ENCODE measurements around the gene KCNA3. TPM values are rescaled to one million over a fixed set of nuclear protein-coding genes. Genes with fewer than 3 reads are reported as not detected.

Gene KCNA3
- polyA plus RNA-seq (2012; rRNA removed), result 0.02 TPM in 1 of 2 replicates, not detected in the other
- 0.01 and 0.08 TPM in 2 replicates for polyA plus RNA-seq (2012; cell fraction: cytosol; rRNA removed)
- polyA plus RNA-seq (2012; cell fraction: nucleus; rRNA removed), result not detected in 2 replicates

GRCh38 chr1:110674337-110675059 is at the start of gene KCNA3:
KCNA3 (minus strand) TSS chr1:110674940; CDS start chr1:110674809, 131 bp downstream.
- H3F3A ChIP-seq (replicated peaks; ENCODE audit: insufficient read depth), result no peaks in the 10 kb centered on the region
- no peaks in the 10 kb centered on the region for H4K20me1 ChIP-seq (ENCODE audit: insufficient read depth)
- ChIA-PET POLR2A (interaction anchor here (0.6 to 1.0 kb wide), 2 partner anchors 34 to 91 kb away, joined by 3 read pairs; no protein-coding TSS in a partner anchor), CTCF (interaction anchor here (0.8 to 6.3 kb wide), 8 partner anchors 9 to 109 kb away, joined by 3 to 50 read pairs (median 4); no protein-coding TSS in a partner anchor)
- peaks cover 56% of the 10 kb centered on the region for H3K27me3 ChIP-seq (ENCODE audit: insufficient read depth)
- H3K36me3 ChIP-seq (replicated peaks in 1 of 2; ENCODE audit: control insufficient read depth in 1 of 2, insufficient read depth in 2 of 2, low read length in 1 of 2), result no peaks in the 10 kb centered on the region
- H3K79me2 ChIP-seq (ENCODE audit: insufficient read depth), result no peaks in the 10 kb centered on the region
- H3K9me2 ChIP-seq, result no peaks in the 10 kb centered on the region
- no peak within 1 kb of the TSS for H2AFZ ChIP-seq (ENCODE audit: low read depth)
- peak within 1 kb of the TSS; percentile 52; the same call in 1 of the 2 replicates for H3K4me2 ChIP-seq
- TF ChIP-seq PBX3 (IDR thresholded peaks at IDR 0.05), result no peak
- TF ChIP-seq RAD21 (IDR thresholded peaks at IDR 0.05; ENCODE audit: low read length), result no peak
- TF ChIP-seq MXI1 (IDR thresholded peaks at IDR 0.05; ENCODE audit: low read depth, low read length), result peak; percentile 16; the same call in 1 of the 2 replicates
- DNase-seq, result peak; percentile 89
- peak within 1 kb of the TSS; percentile 32 to 43; a peak in 2 of 4 replicates for H3K4me3 ChIP-seq (ENCODE audit: low read depth in 2 of 2, low read length in 1 of 2)
- no peaks in the 10 kb centered on the region for H3K9me3 ChIP-seq
- no CpG with 5 or more reads among the region's 97 CpGs for WGBS (ENCODE audit: low lambda C conversion rate)
- no peak within 1 kb of the TSS for H3K9ac ChIP-seq
- peak within 1 kb of the TSS in 1 of 2 experiments; percentile 47; a peak in 1 of 4 replicates for H3K27ac ChIP-seq (ENCODE audit: low read depth in 2 of 2, low read length in 1 of 2)
- H3K4me1 ChIP-seq (ENCODE audit: control insufficient read depth in 1 of 2, insufficient read depth in 2 of 2, low read depth in 1 of 2, low read length in 1 of 2), result peaks cover 0 to 8% of the 10 kb centered on the region in 2 experiments; a peak in 2 of 4 replicates

- H3K27me3 ChIP-seq (ENCODE audit: insufficient read depth), result no peaks in the 10 kb centered on the region
- CTCF ChIA-PET, result no interaction called here
- 35% methylated on average over 5 of the region's 5 CpGs for WGBS (ENCODE audit: low lambda C conversion rate)
- no peak overlapping the region for H3K27ac ChIP-seq (ENCODE audit: low read depth in 2 of 2, low read length in 1 of 2)
- no peaks in the 10 kb centered on the region for H3K36me3 ChIP-seq (replicated peaks in 1 of 2; ENCODE audit: control insufficient read depth in 1 of 2, insufficient read depth in 2 of 2, low read length in 1 of 2)
- no peaks in the 10 kb centered on the region for H3K79me2 ChIP-seq (ENCODE audit: insufficient read depth)
- no peak for DNase-seq
- H3K4me1 ChIP-seq (ENCODE audit: control insufficient read depth in 1 of 2, insufficient read depth in 2 of 2, low read depth in 1 of 2, low read length in 1 of 2), result no peaks in the 10 kb centered on the region
- H4K20me1 ChIP-seq (ENCODE audit: insufficient read depth), result no peaks in the 10 kb centered on the region
- H3K4me2 ChIP-seq, result no peak overlapping the region
- no peaks in the 10 kb centered on the region for H3F3A ChIP-seq (replicated peaks; ENCODE audit: insufficient read depth)
- H3K9ac ChIP-seq, result no peak overlapping the region
- POLR2A ChIA-PET, result no interaction called here
- H3K9me2 ChIP-seq, result no peaks in the 10 kb centered on the region
- no peak overlapping the region for H3K4me3 ChIP-seq (ENCODE audit: low read depth in 2 of 2, low read length in 1 of 2)
- TF ChIP-seq IRF3 (IDR thresholded peaks at IDR 0.05; ENCODE audit: low read depth, low read length) (no peak), EZH2phosphoT487 (IDR thresholded peaks at IDR 0.05; ENCODE audit: borderline replicate concordance, low read depth) (no peak), GABPA (IDR thresholded peaks at IDR 0.05; ENCODE audit: low read depth) (no peak), JUND (IDR thresholded peaks at IDR 0.05) (no peak), MAX (IDR thresholded peaks at IDR 0.05; ENCODE audit: low read depth) (no peak), USF1 (IDR thresholded peaks at IDR 0.05; ENCODE audit: borderline replicate concordance, low read depth) (no peak), POLR2AphosphoS5 (IDR thresholded peaks at IDR 0.05; ENCODE audit: low read depth, low read length) (no peak), RFX5 (IDR thresholded peaks at IDR 0.05; ENCODE audit: low read length) (no peak)
- H2AFZ ChIP-seq (ENCODE audit: low read depth), result no peak overlapping the region
- no peaks in the 10 kb centered on the region for H3K9me3 ChIP-seq
Measured at GRCh38 chr1:110722807-110723206, 48.1 kb upstream of the KCNA3 start.

Data from SK-N-SH (cell line).